ENCODE measurements around the gene NSG1. TPM values are rescaled to one million over a fixed set of nuclear protein-coding genes. Genes with fewer than 3 reads are reported as not detected.
A peak's percentile ranks its signal among the peaks of the same experiment; 100 is the strongest.

Gene NSG1
- total RNA-seq, 6 donors from 2014 or later: 0.29 to 3.8 (median 1.3) TPM; not detected in 1

DNA sequence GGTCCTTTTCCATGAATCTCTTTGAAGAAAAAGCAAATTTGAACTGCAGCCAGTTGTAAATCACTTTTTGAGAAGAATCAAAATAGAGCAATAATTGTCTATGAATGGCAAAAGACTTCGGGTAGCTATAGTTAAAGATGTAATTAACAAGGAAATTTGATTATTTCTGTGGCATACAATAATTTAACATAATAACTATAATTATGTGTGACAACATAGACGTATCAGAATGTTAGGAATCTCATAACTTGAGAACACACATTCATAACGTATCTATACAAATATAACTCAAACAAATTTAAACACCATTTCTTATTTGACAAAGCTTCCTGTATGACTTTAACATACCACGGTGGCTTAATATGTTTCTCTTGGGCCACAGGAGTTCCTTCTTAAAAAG is 36.0 kb upstream of the NSG1 start:
- no peaks in the 10 kb centered on the region for H3K36me3 ChIP-seq
- TF ChIP-seq, protein P1, sequence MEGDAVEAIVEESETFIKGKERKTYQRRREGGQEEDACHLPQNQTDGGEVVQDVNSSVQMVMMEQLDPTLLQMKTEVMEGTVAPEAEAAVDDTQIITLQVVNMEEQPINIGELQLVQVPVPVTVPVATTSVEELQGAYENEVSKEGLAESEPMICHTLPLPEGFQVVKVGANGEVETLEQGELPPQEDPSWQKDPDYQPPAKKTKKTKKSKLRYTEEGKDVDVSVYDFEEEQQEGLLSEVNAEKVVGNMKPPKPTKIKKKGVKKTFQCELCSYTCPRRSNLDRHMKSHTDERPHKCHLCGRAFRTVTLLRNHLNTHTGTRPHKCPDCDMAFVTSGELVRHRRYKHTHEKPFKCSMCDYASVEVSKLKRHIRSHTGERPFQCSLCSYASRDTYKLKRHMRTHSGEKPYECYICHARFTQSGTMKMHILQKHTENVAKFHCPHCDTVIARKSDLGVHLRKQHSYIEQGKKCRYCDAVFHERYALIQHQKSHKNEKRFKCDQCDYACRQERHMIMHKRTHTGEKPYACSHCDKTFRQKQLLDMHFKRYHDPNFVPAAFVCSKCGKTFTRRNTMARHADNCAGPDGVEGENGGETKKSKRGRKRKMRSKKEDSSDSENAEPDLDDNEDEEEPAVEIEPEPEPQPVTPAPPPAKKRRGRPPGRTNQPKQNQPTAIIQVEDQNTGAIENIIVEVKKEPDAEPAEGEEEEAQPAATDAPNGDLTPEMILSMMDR (IDR thresholded peaks at IDR 0.05): no peak
- no peak for TF ChIP-seq POLR2AphosphoS5 (IDR thresholded peaks at IDR 0.05)
- TF ChIP-seq POLR2A (IDR thresholded peaks at IDR 0.05): no peak
- no peak for TF ChIP-seq EP300 (IDR thresholded peaks at IDR 0.05)
- 67 to 76% methylated on average over 4 of the region's 4 CpGs for WGBS, 2 donors
- H3K4me3 ChIP-seq: no peak overlapping the region
- H3K27ac ChIP-seq: no peak overlapping the region
- no peaks in the 10 kb centered on the region for H3K27me3 ChIP-seq
- no peaks in the 10 kb centered on the region for H3K9me3 ChIP-seq
- no peak for ATAC-seq (ENCODE audit: low FRiP score in 2 of 2)
- no peak for DNase-seq
- H3K4me1 ChIP-seq: no peaks in the 10 kb centered on the region

DNA sequence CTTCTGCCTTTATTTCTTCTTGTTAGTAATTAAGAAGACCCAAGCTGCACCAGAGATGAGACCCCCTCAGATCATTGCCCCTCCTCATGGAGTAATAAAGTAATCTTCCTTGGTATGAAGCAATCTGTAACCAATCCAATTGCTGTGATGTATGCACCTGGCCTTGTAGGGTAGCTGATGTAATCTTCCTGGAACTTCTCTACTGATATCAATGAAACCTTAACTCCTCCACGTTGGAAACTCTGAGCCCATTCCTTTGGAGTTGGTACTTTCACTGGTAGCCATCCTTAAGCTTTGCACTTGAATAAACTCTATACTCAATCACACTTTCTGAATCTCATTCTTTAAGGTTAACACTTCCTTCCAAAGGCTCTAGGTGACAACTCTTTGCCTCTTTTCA is 31.6 kb upstream of the NSG1 start:
- Histone ChIP-seq H3K36me3 (no peaks in the 10 kb centered on the region), H3K27me3 (no peaks in the 10 kb centered on the region), H3K27ac (no peak overlapping the region), H3K4me1 (no peaks in the 10 kb centered on the region), H3K9me3 (no peaks in the 10 kb centered on the region), H3K4me3 (no peak overlapping the region)
- ATAC-seq (ENCODE audit: low FRiP score in 2 of 2) (no peak), DNase-seq (no peak)
- TF ChIP-seq POLR2AphosphoS5 (IDR thresholded peaks at IDR 0.05): no peak
- no peak for TF ChIP-seq POLR2A (IDR thresholded peaks at IDR 0.05)
- TF ChIP-seq, protein P1 (IDR thresholded peaks at IDR 0.05): no peak
- no peak for TF ChIP-seq EP300 (IDR thresholded peaks at IDR 0.05)
- 57 to 72% methylated on average over 1 of the region's 1 CpG for WGBS, 2 donors

DNA sequence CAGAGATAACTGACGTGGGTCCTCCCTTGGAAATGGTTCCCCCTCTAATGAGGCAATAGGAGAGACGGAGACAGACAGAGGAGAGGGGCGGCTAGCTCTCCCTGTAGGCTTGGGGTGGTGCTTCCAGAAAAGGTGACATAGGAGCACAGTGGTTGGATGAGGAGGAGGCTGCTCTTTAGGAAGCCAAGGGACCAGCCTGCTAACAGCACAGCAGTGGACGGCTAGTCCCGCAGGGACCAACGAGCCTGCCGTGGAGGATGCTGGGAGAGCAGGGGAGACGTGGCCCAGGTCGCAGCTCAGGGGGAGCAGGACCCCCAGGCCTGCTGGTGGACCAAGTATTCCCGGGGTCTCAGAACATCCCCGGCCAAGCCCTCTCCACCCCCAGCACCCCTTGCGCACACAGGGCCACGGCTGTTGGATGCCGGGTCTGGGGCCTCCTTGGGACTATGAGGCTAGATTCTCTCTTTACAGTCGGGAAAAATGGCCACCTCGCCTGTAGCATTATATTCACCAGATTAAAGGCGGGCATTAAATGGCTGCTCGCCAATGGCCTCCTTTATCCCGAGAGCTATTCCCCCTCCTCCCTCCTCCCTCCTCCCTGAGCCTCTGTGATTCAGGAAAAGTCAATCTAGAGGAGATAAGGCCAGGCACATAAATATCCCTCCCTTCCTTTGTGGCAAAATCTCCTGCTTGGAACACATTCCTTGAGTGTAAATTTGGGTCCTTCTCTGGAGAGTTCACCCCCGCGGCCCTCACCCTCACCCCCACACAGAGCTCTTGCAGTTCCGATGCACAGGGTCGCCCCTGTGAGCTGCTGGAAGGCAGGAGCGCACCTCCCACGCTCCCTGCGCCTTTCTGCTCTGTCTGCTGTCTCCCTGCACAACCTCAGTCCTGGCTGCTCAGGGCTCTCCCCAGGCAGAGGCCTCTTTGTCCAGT is 30.5 kb upstream of the NSG1 start:
- H3K27ac ChIP-seq: no peak overlapping the region
- peak in 1 of 2 donors; percentile 49 for DNase-seq
- no peaks in the 10 kb centered on the region for H3K9me3 ChIP-seq
- H3K27me3 ChIP-seq: no peaks in the 10 kb centered on the region
- 71 to 74% methylated on average over 22 to 26 of the region's 26 CpGs for WGBS, 2 donors
- H3K36me3 ChIP-seq: no peaks in the 10 kb centered on the region
- H3K4me3 ChIP-seq: no peak overlapping the region
- TF ChIP-seq, protein P1 (IDR thresholded peaks at IDR 0.05): no peak
- no peak for TF ChIP-seq POLR2A (IDR thresholded peaks at IDR 0.05)
- no peak for TF ChIP-seq POLR2AphosphoS5 (IDR thresholded peaks at IDR 0.05)
- no peak for TF ChIP-seq EP300 (IDR thresholded peaks at IDR 0.05)
- ATAC-seq (ENCODE audit: low FRiP score in 2 of 2): peak in 1 of 2 donors; percentile 34
- H3K4me1 ChIP-seq: no peaks in the 10 kb centered on the region

DNA sequence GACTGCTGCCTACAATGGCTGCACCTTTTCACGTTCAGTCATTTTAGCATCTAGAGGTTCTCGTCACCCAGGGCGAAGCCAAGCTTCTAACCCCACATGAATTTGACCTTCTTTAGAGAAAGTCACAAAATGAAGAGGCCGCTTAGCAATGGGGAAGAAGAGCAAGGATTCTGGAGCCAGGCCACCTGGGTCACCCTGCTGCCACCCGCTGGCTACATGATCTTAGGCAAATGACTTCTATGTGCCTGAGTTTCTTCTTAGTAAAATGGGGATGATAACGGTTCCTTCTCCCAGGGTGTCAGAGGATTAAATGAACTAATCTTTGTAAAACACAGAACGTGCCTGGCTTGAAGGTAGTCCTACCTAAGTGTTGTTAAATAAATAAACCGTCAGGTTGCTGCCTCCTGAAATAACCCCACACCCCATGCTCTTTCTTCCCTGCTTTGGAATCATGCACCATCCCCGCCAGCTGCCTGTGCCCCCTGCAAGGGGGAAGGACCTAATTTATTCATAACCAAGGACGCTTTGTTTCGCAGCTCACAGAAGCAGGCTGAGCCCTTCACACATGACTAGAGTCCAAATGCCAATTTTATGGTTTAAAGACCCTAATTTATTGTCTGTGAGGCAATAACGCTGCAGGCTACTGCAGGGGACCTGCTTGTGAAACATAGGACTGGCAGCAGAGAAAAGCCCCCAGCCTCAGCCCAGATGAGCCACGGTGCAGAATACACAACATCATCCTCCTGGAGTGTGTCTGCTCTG is 28.6 kb upstream of the NSG1 start:
- no peak for DNase-seq
- TF ChIP-seq, protein P1 (IDR thresholded peaks at IDR 0.05): no peak
- TF ChIP-seq EP300 (IDR thresholded peaks at IDR 0.05) (no peak), POLR2AphosphoS5 (IDR thresholded peaks at IDR 0.05) (no peak), POLR2A (IDR thresholded peaks at IDR 0.05) (no peak)
- H3K4me1 ChIP-seq: no peaks in the 10 kb centered on the region
- no peaks in the 10 kb centered on the region for H3K27me3 ChIP-seq
- H3K9me3 ChIP-seq: no peaks in the 10 kb centered on the region
- no peak for ATAC-seq (ENCODE audit: low FRiP score in 2 of 2)
- no peak overlapping the region for H3K27ac ChIP-seq
- no peak overlapping the region for H3K4me3 ChIP-seq
- H3K36me3 ChIP-seq: no peaks in the 10 kb centered on the region
- WGBS, 2 donors: 56 to 69% methylated on average over 13 of the region's 13 CpGs

Data from upper lobe of left lung (tissue), 6 donors.